Uterus (tissue), 2 donors: Measurements from ENCODE around the gene ASNSD1.

Source experiments
- POLR2A ChIP-seq, 2 donors: fragments of 450-650 bp; IDR thresholded peaks; one replicate each; pipeline ENCODE4 v1.6.1; 2016; ENCODE audit warnings: antibody characterized with exemption in 2 of 2, mild to moderate bottlenecking in 1 of 2, moderate library complexity in 1 of 2
- TF ChIP-seq, protein P1 (sequence below), 4 experiments: fragments of 200-600 bp in 2 of 4; fragments of 450-650 bp in 2 of 4; sonication (generic) in 2 of 4; IDR thresholded peaks; one replicate each; pipeline ENCODE4 v1.5.1; 2016 to 2019; ENCODE audit warnings: antibody characterized with exemption in 4 of 4, mild to moderate bottlenecking in 2 of 4, moderate library complexity in 1 of 4

DNA sequence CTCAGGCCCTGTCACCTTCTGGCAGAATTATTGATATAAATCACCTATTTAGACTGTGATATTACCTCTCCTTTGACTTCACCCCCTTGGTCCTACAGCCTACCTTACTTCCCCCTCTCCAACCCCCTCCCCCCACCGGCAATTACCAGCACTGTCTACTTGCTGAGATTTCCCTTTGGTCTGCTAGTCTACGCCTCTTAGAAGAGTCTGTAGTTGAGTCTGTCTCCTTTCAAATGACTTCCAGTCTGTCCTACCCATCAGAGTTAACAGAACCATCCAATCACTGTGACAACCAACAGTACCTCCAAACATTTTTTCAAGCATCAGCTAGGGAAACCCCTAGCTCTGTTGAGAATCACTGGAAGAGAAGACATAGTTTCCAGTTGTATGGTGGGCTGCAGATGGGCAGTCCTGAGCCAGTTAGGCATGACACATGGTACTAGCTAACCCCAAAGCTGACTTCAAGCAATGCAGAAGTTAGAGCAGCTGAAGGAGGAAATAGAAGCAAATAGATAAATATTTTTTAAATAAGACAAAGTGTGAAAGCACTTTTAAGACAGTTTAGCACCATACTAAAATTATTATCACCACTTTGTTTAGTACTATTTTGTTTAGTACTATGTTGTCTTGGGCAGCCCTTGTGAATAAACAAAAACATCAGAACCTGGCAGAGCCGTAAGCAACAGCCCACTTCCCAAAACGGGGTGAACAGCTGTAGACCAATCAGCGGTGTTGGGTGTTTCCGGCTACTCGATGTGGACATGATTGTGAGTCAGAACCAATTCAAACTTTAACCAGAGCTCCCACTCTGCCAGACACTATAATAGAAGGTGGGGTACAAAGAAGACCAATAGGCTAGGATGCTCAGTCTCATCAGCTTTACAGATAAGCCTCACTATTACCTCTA lies 2.7 kb upstream of the ASNSD1 start:
- TF ChIP-seq, protein P1, sequence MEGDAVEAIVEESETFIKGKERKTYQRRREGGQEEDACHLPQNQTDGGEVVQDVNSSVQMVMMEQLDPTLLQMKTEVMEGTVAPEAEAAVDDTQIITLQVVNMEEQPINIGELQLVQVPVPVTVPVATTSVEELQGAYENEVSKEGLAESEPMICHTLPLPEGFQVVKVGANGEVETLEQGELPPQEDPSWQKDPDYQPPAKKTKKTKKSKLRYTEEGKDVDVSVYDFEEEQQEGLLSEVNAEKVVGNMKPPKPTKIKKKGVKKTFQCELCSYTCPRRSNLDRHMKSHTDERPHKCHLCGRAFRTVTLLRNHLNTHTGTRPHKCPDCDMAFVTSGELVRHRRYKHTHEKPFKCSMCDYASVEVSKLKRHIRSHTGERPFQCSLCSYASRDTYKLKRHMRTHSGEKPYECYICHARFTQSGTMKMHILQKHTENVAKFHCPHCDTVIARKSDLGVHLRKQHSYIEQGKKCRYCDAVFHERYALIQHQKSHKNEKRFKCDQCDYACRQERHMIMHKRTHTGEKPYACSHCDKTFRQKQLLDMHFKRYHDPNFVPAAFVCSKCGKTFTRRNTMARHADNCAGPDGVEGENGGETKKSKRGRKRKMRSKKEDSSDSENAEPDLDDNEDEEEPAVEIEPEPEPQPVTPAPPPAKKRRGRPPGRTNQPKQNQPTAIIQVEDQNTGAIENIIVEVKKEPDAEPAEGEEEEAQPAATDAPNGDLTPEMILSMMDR (IDR thresholded peaks at IDR 0.05), result no peak
- TF ChIP-seq POLR2A (IDR thresholded peaks at IDR 0.05), result no peak
